ENCODE measurements around the gene TGFBR3. TPM values are rescaled to one million over a fixed set of nuclear protein-coding genes. Genes with fewer than 3 reads are reported as not detected.
"Not testable (repeated sequence)": the region's sequence is repeated elsewhere in the genome, so short reads cannot be mapped to it uniquely, and the experiment has no call there.

Gene TGFBR3
- polyA plus RNA-seq, 12 donors, result 23.8 to 64.0 (median 31.6) TPM; not detected in 1

DNA sequence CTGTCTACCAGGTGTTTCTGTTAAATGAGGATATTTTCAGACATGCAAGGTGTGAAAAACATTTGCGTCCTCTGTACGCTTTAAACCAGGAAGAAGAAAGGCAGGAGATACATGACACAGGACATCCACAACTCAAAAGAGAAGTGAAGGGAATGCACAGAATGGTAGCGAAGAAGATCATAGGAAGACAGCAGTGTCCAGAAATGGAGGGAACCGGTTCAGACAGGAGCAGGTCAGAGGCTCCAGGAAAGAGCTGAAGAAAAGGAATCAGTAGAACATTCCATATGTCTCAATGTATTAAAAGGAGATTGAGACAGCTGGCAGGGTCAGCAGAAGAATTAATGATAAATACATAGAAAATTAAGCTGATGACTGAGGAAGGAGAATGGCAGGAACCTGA lies 194.4 kb downstream of the TGFBR3 start:
- DNase-seq, result no peak

DNA sequence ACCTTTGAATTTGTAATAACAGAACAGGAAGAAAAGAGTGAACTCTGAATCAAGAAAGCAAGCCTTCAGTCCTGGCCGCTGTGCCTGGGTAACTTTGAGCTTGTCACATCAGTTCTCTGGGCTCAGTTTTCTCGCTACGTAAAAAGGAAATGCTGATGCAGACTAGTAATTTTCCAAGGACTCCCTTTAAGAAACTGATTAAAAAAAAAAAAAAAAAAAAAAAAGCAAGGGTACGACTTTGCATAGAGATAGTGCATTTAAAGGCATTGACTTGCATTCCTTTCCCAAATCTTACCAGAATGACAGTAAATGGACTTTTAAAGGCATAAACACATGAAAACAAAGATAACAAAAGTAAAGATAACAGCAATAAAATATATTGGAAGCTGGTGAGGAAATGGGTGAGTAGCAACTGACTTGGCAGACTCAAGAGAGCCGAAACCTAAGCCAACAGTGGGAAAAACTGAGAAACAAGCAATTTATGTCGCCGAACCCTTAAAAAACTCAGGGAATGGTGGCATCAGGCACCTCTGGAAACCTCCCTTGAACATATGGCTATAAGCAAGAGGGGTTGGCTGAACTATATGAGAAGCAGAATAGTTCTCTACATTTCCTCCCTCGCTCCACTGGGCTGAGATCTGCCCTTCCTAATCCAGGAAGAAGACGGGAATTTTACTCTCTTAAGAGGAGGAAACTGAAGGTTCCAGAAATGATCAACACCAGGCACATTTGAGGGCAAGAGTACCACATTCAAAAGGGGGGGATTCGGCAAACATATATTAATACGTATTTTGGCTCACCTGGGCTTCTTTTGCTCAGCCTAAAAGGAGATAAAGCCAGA lies 196.1 kb downstream of the TGFBR3 start:
- no peak for DNase-seq

DNA sequence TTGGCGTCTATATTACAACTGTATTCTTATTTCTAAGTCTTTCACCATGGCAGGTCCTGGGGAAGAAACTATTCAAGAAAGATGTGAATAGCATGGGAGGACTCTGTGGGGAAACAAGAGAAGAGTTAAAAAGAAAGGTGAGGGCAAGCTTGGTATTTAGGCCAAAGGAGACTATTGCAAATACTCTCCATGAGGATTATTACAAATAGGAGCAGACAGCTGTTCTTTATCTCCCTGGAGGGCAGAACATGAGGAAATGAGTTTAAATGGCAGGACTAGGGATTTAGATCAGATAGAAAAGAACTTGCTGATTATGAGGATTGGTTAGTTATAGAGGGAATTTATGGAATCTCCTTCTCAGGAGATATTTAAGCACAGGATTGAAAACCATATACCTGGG lies 198.5 kb downstream of the TGFBR3 start:
- DNase-seq, result no peak

DNA sequence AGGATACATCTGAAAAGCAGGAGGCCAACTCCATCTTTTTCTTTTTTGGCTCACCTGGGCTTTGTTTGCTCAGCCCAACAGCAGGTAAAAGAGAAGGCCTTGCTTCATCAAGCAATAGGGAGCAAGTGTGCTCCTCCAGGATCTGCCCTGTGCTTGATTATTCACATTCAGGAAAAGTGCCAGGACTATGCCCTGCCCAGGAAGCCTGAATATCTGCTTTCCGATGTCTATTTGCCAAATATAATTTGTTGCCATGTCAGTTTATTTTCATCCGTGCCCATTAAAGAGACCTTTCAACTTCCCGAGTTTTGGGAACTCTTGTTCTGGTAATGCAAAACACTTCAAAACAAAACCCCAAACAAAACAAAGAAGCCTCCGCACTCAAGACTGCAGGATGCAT lies 200.0 kb downstream of the TGFBR3 start:
- no peak for DNase-seq

DNA sequence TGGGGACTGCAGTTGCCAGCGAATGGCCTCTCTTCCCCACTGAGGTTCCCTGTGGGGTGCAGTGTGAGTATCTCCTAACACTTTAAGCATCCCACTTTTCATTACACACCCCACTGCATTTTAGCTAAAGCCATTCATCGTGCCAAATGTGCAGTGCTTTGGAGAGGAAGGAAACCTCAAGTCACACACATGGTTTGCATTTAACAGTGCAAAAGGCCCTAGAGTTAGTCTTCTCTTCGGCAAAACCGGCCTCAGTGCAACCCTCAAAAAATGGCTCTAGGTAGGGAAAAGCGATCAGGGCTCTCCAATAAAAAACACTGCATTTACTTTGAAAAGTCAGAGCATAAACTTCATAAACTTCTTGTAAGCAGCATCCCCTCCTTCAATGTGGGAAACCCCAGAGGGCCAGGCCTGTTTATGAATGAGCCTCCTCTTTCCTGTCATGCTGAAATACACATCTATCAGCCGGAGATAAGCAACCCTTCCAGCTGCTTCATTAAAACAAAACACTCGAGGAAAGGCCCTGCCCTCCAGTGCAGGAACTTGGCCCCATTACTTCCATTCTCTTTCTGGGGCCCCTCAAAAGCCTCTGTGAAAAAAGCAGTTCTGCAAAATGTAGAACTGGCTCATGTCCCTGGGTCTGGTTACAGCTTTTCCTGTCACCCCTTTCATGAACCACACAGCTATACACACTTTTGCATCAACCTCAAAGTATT lies 201.3 kb downstream of the TGFBR3 start:
- peak; percentile 50 for DNase-seq

DNA sequence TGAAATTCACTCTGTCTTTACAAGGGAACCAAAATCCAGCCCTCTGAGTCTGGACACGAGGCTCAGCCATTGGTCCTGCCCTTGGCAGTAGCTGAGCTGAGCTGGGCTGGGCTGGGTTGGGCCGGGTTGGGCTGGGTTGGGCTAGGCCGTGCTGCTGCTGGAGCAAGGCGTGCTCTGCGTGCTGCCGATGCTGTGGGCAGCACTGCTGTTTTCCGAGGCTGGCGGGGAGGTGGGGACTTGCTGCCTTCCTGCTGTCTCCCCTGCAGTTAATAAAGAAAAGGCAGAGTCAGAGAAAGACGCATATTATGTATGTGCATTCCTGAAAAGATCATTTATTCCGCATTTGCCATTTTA lies 202.4 kb downstream of the TGFBR3 start:
- no peak for DNase-seq

DNA sequence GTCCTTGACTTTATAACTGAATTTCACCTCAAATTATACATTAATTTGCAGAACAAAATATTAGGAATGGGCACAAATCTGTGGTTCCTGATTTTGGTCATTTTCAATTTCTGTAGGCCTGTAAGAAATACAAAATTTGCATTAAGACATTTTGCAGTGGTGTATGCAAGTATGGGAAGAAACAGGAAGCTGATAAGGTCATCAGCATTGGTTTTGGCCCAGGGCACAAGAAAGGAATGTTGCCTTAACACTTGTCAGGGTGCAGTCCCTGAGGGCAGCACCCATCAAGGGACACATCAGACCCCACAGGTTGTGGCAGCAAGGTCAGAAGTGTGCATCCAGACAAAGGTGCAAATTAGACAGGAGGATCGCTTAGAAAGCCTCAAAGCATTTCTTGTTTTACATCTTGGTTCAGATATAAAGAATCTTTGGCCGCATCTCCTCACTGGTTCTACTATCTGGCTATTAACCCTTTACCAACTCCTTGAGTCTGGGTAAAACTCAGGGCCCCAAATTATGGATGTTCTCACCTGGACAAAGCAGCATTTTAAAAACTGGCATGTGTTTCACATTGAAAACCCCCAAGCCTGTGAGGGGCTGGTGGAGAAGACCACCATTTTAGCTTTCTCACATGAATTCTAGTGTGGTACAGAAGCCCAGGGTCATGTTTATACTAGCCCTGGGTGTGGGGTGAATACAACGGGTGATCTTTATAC lies 202.9 kb downstream of the TGFBR3 start:
- DNase-seq, result no peak

DNA sequence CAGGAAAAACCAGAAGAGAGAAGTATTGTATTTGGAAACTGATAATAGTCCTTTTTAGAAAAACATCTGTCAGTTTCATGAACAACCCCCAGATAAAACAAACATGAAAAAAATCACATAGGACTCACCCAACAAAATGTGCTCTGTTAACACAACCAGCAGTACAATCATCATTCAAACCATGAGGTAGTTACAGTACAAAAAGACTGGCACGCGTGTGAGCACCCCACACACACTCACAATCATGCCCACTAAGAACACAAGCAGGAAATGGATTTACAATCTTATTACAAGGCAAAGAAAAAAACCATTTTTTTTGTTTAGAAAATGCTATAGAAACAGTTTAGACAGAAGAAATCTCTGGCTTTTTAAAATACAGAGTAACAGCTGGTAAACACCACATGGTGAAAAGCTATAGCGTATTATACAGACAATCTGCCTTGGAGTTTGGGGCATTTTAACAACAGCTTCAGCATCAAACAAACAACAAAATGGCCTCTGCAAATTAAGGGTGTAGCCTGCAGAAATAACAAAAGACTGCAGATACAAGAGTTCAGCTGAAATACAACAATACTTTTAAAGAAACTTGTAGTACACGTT lies 205.3 kb downstream of the TGFBR3 start:
- no peak for DNase-seq

DNA sequence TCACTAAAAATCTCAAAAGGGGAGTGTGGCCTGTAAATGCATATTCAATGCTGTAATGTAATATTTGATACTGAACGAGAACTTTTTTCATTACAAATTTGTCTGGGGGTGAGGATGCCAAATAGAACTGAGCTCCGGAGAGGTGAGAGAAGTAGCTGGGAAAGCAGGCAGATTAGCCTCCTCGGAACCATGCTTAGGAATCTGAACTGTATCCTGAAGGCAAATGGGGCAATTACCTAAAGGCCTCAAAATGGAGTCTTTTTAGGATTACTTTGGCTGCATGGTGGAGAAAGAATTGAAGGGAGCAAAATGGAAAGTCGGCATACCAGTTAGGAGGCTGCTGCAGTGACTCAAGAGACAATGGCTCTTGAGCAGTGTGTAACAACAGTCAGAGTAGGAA lies 206.5 kb downstream of the TGFBR3 start:
- DNase-seq, result no peak

DNA sequence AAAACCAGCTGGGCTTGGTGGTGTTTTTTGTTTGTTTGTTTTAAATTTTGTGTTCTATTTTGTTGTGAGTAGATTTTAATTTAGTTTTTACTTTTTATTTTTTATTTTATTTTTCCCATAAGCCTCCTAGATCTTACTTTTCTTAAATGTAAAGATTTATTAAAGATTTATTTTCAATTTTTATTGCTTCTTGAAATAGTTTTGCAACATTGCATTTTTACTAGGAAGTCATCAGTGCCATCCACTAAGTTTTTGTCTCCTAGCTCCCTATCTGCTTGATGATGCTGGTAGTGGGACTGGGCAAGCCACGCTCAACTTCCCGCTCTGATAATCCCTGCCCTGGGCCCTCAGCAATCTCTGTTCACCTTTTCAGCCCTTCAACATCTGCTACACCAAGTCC lies 209.9 kb downstream of the TGFBR3 start:
- no peak for DNase-seq

DNA sequence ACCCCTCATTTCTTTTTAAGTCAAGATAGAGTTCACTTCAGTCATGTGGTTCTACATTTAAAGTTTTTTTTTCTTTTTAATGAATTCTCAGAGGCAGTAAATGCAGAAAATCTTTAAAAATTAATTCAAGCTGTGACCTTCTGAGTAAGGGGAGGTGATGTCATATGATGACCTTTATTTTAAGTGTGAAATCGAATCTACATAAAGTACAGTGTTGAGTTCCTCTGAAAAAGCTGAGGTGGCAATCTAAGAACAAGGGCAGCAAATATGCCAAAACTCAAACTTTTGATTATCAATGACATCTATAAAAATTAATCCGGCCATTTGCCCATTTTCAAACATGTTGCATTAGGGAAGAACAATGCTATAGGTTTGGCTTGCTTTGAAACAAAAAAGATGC lies 211.8 kb downstream of the TGFBR3 start:
- DNase-seq, result no peak

DNA sequence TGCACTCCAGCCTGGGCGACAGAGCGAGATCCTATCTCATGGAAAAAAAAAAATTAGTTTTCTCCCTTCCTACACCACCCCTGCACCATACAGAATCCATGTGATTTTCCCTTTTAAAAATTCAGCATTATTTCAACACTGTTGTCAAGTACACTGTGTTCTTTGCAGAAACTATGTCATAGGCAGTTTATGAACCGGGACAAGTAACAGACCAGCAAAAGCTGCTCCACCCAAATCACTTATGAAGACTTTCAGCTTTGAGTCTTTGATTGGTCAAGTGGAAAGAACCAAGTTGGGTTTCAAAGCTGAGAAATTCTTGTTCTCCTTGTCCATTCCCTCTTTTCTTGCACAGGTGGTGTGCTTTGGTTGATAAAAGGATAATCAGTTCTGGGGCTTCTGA lies 212.3 kb downstream of the TGFBR3 start:
- no peak for DNase-seq

DNA sequence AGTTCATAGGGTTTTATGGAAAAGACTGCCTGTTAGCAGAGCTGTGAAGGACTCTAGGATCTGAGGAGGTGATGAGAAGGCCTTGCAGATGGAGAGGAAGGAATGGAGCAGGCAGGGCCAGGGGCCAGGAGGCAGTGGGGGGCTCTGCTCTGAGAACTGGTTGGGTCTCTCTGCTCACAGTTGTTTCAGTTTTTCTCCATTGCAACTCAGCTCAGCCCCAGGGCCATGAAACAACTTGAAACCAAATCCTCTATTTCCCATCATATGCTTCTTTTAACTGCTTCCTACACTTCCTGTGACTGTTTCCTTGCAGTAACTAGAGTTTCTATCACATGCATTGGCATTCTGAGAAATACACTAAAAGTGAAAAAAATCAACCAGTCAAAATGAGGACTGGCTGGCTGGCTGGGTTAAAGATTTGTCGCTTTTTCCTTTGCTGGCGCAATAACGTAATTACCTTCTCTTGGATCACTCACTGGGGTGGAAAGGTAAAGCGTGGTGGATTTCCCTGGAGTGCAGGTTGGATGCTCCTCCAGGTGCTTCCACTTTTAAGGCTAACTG lies 213.3 kb downstream of the TGFBR3 start:
- DNase-seq, result no peak

DNA sequence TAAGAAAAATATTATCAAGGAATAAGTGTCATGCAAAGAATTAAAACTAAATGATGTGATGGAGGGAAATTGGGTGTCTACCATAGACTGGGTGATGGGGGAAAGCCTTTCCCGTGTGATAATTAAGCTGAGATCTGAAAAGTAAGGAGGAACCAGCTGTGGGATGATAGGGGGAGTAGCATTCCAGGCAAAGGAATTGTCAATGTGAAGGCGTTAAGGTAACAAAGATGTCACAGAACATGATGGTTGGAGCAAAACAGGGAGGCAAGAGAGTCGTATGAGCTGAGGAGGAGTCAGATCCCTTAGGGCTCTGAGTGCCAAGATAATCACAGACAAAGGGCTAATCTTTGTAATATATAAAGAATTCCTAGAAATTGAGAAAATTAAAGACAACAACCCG lies 215.2 kb downstream of the TGFBR3 start:
- no peak for DNase-seq

DNA sequence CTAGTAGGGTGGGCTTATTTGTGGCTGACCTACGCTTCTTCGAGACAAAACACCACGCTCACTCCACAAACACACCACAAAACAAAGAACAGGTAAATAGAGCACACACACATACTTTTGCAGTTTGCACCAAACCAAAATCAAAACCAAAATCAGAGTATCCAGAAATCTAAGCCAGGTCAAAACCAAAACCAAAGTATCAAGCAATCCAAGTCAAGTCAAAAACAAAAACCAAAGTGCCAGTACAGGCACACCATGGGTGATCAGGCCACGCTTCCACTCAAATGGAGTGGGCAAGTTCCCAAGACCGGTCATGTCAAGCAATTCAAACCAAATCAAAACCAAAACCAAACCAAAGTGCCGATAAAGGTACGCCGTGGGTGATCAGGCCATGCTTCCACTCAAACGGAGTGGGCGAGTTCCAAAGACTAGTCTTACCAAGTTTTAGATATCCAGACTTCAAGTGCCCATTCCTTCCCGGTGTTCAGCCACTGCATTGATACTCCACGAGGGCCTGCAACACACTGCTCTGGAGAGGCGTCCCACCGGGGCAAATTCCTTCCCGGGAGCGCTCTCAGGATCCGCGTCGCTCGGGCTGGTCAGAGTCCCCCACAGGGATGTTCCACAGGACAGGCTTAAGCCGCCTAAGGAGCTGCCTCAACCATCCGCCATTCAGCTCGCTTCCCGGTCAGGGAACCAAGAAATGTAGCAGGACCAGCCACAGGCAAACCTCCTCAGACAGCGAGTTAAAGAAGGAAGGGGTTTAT lies 216.2 kb downstream of the TGFBR3 start:
- no peak for DNase-seq

DNA sequence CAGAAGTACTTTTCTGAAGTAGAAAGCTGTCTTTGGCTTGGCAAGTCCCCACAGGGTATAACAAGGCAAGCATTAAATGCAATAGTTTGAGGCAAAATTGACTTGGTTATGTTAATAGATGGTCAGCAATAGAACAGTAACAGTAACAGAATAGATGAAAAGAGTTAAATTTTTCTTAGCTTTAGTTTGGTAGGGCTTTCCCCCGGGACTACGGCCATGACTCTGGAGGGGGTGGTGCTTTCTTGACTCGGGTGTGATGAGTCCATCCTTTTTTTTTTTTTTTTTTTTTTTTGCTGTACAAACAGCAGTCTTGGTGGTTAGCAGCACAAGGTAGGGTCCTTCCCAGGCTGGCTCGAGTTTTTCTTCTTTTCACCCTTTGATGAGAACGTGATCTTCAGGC lies 219.3 kb downstream of the TGFBR3 start:
- DNase-seq, result not testable (repeated sequence)

DNA sequence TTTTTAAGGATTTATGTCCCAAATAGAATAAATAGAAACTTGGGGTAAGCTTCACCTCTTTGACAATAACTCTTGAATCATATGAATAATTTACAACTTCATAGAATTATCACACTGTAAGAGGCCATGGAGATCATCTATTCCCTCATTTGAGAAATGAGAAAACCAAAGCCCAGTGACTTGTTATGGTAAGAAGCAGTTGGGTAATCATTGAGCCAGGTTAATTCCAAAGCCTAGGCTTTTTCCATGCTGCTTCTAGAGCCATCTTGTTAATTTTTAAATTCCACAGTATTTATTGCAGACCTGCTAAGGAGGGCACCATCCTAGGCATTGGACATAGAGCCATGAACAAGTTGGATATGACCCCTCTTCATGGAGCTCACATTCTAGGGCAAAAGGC lies 224.8 kb downstream of the TGFBR3 start:
- DNase-seq, result no peak

DNA sequence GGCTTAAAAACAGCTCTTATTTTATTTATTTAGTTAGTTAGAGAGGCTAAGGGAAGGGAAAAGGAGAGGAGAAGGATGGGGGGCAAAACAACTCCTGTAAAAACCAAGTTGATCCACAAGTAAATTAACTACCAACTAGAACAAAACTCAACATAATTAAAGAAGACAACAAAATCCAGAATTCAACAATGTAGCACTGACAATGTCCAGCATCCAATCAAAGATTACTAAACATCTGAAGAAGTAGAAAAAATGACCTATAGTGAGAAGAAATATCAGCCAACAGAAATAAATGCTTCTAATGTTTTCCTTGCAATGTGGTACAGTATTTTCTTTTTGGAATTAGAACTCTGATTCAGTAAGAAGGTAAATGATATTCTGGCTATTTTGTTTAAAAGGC lies 225.2 kb downstream of the TGFBR3 start:
- no peak for DNase-seq

DNA sequence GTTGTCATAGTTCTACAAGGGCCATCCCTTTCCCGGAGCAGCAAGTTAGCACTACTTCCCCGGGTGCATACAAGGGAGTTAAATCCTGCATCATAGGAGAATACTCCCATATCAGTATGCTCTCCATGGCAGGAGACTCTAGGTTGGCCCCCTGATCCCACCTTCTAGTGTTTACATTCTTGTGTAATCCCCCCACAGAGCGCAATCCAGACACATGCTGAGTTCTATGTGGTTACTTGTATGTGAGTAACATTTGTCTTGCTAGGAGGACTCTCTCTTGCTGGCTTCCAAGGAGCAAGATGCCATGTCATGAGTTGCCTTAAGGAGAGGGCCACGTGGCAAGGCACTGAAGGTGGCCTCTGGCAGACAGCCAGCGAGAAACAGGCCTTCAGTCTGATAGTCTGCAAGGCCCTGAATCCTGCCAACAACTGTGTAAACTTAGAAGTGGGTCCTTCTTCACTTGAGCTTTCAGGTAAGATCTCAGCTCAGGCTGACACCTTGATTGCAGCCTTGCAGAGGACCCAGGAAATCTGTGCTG lies 230.0 kb downstream of the TGFBR3 start:
- no peak for DNase-seq

DNA sequence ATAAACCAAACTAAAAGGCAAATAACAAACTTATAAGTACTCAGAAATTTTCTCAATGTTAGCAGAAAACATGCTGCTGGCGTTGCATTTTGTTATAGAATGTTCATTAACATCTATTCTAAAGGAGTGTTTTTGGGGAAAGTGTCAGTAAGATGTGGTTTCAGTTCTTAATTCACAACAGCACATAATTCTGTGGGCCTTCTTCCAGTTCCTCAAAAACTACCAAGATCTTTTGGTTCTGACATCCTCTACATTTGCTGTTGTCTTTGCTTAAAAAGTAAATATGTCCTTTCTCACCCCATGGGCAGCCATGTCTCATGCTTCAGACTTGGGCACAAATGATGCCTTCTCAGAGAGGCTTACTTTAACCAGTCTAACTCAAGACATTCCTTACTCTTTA lies 232.8 kb downstream of the TGFBR3 start:
- no peak for DNase-seq

DNA sequence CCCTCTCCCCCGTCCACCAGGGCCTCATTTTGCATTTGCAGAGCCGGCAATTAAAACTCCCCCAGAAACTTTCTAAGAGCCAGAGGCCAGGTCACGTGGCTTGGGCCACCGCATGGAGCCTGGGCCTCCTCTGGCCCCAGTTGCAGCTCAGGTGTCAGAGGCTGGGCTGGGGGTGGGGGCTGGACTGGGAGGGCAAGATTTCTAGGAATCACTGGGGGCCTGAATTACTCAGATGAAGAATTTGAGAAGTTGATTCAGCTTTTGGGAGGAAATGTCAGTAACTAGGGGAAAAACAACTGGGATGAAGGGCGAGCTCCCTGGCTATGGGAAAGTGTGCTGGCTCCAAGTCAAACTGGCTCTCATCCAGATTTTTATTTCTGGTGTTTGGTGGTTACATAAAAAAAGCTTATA lies 234.3 kb downstream of the TGFBR3 start:
- DNase-seq, result peak; percentile 70
